HG02763 (cell line): ENCODE results near the gene PHC2.
"Not testable (repeated sequence)": the region's sequence is repeated elsewhere in the genome, so short reads cannot be mapped to it uniquely, and the experiment has no call there.

ENCODE experiments used
- ATAC-seq: cut with Tn5 transposase; IDR thresholded peaks from one replicate; pipeline ENCODE4 v1.9.1; 2021; ENCODE audit warnings: mild to moderate bottlenecking, moderate library complexity; ENCODE audit not compliant: unreplicated experiment

PHC2 gene

DNA sequence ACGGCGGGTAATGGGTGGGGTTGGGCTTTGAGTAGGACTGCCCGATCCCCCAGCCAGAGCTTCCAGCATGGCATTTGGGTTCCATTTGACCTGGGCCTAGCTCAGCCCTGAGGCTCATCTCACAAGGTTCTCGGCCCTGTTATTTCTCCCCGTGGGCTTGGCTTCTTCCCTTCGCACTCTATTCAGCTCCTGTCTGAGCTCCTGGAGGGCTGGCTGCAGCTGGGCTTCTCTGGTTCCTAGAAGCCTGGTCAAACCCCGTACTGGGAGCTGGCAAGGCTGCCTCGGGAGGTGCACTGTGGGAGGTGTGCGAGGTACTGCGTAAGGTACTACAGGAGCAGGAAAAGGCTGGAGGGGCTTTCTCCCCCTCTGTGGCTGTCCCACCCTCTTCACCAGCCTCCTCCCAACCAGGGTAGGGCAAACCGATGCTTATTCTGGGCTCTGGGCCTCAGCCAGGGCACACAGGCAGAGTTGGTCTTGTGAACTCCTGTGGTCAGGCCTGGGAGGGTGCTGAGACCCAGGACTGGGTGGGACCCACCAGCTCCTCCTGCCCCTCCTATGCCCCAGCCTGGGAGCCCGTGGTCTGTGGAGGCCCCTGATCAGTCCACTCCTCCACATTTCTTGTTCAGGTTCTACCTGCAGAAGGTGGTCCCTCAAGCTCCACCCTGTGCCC is 110.8 kb downstream of the PHC2 start:
- ATAC-seq, result no peak

DNA sequence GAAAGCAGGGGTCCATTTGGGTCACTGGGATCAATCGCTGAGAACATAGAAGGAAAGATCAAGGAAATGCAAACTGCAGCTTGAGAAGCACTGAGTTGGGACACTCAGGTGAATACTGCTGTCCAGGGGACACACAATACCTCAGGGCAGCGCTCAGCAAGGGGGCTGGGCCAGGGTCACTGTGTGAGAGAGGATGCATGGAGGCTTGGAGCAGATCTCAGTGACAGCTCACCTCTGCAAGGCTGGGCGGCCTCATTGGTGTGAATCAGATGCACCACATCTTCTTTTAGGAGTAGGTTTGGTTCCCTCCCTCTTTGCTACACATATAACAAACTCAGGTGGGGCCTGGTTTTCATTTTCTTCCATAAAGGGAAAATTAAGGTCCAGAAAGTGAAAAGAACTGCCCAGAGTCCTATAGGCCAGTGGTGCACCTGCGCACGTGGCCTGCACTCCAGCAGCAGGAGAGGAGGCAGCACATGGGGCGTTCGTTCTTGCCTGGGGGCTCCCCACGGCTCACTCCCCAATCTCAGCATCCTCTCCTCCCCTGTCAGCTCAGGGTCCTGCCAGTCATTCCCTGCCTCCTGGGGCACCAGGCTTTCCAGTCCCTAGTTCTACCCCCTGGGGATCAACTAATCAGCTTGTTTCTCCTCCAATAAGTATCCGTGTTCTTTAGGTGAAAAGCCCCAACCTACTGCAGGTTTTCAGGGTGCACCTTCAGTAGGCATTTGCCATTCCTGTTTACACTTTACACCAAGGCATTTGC is 111.5 kb downstream of the PHC2 start:
- ATAC-seq, result no peak

DNA sequence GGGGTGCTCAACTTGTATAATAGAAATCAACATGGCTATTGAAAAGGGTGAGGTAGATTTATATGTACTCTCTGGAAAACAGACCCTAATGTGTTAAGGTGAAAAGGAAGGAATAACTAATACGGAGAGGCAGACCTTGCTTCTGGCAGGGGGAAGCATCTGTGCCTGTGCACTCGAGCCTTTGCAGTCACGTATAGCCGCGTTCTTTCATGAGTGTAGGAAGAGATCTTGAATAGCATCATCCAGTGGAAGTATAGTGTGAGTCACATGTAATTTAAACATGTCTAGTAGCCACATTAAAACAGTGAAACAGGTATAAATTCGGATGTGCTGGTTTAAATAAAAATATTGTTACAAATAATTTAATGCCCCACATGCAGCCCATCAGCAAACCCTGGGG is 112.9 kb downstream of the PHC2 start:
- no peak for ATAC-seq

- no peak for ATAC-seq
Observed at GRCh38 chr1:33317354-33317753, 113.5 kb downstream of the PHC2 start.

DNA sequence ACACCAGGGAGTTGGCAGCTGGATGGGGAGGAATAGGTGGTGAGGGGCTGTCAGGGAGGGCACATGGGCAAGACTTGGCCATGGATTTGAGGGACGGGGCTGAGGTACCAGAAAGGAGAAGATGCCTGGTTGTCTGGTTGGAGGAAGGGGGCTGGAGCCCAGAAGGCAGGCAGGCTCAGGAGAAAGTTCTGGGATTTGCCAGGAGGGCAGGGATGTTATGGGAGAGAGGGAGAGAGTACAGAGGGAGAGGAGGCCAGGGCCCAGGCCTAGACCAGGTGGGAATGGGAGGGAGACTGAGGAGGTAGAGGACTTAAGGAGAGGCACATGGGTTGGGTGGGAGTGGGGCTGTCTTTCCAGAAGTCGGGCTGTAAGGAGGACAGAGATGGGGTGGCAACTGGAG is 114.3 kb downstream of the PHC2 start:
- no peak for ATAC-seq

DNA sequence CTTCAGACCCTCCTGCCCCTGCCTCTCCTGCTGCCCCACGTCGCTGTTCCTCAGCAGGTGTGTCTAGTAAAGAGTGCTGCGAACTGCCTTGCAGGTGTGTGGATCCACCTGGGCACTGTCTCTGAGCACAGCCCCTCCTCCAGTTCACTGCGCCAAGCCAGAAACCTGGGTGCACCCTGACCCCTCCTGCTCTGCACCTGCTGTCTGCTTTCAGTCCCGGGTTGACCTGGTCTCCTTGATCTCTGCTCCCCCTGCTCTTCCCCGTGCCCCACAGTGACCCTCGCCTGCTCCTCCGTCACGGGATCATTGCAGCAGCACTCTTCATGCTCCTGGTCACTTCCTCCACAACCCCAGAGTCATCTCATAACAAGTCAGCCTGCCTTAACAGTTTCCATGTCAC is 116.5 kb downstream of the PHC2 start:
- no peak for ATAC-seq

GRCh38 chr1:33312413-33312749 is 118.5 kb downstream of the PHC2 start:
- no peak for ATAC-seq

DNA sequence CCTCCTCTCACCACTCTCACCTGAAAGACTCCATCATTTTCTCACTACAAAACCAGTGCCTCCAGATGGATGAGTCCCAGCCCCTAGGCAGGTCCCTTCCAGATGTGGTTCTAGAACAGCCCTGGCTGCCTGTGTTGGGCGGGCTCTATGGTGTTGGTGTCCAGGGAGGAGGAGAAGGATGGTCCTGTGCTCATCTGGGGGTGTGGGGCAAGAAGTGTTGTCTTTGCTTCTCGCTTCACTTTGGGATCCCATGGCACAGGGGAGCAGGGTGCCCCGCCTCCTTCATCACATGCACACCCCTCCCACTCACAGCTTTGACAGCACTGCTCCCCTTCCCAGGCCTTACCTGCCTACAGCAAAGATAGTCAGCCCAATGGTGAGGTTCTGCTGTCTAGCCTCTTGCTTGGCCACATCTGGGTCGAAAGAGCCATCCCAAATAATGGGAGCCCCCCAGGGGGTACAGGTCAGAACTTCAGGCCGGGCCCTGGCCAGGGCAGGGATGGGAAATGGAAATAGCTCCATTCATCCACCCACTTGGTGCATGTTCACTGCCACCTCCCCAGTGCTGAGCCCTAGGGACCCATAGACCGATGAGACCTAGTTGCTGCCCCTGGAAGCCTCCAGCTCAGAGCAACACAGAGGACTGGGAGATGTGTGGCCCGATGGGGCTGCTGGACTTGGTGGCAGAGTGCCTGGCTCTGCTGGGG is 119.0 kb downstream of the PHC2 start:
- ATAC-seq, result no peak

GRCh38 chr1:33310702-33311101 is 120.2 kb downstream of the PHC2 start:
- no peak for ATAC-seq

DNA sequence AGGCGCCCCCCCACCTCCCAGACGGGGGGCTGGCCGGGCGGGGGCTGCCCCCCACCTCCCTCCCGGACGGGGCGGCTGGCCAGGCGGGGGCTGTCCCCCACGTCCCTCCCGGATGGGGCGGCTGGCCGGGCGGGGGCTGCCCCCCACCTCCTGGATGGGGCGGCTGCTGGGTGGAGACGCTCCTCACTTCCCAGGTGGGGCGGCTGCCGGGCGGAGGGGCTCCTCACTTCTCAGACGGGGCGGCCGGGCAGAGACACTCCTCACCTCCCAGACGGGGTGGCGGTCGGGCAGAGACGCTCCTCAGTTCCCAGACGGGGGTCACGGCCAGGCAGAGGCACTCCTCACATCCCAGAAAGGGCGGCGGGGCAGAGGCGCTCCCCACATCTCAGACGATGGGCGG is 121.5 kb downstream of the PHC2 start:
- ATAC-seq, result not testable (repeated sequence)

DNA sequence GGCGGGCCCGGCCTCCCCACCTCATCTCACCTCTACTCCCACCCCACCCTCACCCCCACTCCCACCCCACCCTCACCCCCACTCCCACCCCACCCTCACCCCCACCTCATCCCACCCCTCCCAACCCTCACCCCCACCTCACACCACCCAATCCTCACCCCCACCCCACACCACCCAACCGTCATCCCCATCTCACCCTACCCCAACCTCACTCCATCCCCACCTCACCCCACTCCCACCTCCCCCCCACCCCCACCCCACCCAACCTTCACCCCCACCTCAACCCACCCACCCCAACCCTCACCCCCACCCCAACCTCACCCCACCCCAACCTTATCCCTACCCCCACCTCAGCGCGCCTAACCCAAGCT is 123.4 kb downstream of the PHC2 start:
- no peak for ATAC-seq

GRCh38 chr1:33306653-33307493 is 124.0 kb downstream of the PHC2 start:
- ATAC-seq, result no peak

DNA sequence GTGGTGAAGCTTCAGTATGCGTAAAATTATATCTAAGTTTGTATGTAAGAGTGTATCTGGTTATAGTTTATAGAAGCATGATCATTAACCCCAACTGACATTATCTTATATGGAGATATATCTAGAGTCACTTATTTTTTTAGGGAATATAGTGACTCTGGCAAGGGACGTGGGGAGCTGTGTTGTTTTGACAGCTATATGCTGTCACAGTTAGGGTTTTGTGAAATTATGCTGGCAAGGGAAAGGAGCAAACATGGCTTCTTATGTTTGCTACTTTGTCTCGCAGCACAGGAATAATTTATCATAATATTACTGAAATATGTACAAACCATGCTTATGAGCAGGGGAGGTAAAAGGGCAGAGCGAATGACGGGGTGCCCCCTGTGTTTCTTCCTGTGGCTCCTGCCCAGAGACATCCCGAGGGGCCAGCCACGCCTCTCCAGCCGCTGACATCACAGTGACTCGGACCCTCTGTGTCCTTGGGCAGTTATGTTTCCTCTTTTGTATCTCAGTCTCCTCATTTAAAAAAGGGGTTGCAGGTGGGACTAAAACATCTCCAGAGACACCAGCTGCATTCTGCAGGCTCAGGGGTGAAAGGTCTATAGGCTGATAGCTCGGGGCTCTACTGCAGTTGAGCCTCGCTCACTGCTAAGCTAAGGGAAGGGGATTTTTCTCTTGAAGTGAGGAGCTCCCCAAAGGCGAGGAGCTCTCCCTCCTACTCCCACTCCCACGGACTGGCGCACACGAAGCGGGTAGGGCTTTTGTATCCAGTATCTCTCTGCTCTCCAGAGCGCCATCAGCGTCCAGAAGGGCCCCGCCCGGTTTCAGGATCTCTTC is 124.9 kb downstream of the PHC2 start:
- no peak for ATAC-seq

DNA sequence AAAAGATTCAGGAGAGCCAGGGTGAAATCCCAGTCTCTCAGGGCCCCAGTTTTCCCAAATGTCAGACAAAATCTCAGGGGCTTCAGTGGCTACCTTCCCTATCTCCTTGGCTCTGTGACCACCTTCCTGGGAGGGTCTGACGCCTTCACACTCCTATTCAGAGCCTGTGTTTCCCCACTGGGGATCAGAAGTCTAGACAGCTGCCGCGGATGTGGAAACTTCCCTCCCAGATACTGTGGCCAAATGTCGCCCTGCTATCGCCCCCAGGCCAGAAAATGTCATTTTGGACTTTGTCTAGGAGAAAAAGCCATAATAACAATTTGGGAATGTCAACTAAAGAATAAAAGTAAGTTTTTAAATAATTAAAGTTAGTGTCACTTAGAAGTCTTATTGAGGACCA is 125.9 kb downstream of the PHC2 start:
- ATAC-seq, result no peak

GRCh38 chr1:33302325-33302724 is 128.6 kb downstream of the PHC2 start:
- ATAC-seq, result no peak

- no peak for ATAC-seq
Observed at GRCh38 chr1:33301273-33301984, 129.5 kb downstream of the PHC2 start.

- ATAC-seq, result no peak
Observed at GRCh38 chr1:33300673-33301072, 130.2 kb downstream of the PHC2 start.

DNA sequence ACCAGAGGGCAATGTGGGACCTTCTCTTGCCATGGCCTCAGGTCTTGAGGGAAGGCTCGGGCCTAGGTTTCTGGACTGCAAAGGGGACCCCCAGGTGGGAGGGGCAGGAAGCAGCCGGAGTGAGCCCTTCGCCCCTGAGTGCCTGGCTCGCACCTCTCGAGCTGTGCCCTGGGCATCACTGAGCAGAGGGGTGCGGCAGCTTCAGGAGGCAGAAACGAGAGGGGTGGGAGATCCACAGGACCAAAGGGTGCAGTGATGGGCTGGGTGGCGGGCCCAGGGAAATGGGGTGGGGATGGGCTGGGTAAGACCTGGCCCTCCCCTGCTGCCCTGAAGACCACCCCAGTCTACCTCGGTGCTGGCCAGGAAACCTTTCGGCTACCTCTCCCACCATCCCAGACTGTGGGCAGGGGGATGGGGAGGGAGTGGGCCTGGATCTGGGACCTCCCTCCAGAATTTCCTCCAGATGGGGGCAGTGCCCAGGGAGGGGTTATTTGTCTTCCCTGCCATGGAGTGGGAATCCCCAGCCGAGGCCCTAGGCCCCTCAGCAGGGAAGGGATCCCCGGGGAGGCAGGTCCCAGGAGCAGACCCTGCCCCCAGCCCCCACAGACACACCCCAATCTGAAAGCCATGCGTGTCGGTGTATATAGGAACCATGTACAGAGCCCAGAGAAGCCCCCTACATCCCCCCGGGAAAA is 131.3 kb downstream of the PHC2 start:
- ATAC-seq, result no peak

GRCh38 chr1:33298623-33299277 is 132.1 kb downstream of the PHC2 start:
- no peak for ATAC-seq
